Testis (tissue), 3 donors: ENCODE measurements around the gene PTGIR. TPM values are rescaled to one million over a fixed set of nuclear protein-coding genes. Genes with fewer than 3 reads are reported as not detected.

ENCODE experiments used
- DNase-seq: peaks from one replicate; pipeline ENCODE4 v3.0.0-alpha.2; 2019
- H3K27ac ChIP-seq, 2 donors: fragments of 200-600 bp; sonication (generic); one replicate each; pipeline ENCODE4 v1.5.1; 2019
- H3K27me3 ChIP-seq: fragments of 200-600 bp; sonication (generic); one replicate; pipeline ENCODE4 v1.5.1; 2019
- H3K36me3 ChIP-seq: fragments of 200-600 bp; sonication (generic); one replicate; pipeline ENCODE4 v1.5.1; 2017; ENCODE audit warnings: low read depth; ENCODE audit errors: missing control alignments
- H3K4me1 ChIP-seq: fragments of 200-600 bp; sonication (generic); one replicate; pipeline ENCODE4 v1.5.1; 2019
- H3K4me3 ChIP-seq, 2 donors: fragments of 200-600 bp; sonication (generic); one replicate each; pipeline ENCODE4 v1.5.1; 2017 to 2019
- H3K9me3 ChIP-seq: fragments of 200-600 bp; sonication (generic); one replicate; pipeline ENCODE4 v1.5.1; 2017
- CTCF ChIP-seq, 3 experiments: fragments of 450-650 bp in 2 of 3; fragments of 200-600 bp in 1 of 3; sonication (generic) in 1 of 3; IDR thresholded peaks; one replicate each; pipeline ENCODE4 v1.5.1; 2016 to 2019; ENCODE audit warnings: antibody characterized with exemption in 3 of 3, mild to moderate bottlenecking in 2 of 3, moderate library complexity in 1 of 3
- POLR2A ChIP-seq: fragments of 450-650 bp; IDR thresholded peaks from one replicate; pipeline ENCODE4 v1.6.1; 2017; ENCODE audit warnings: antibody characterized with exemption, mild to moderate bottlenecking, moderate library complexity
- WGBS, 2 donors: methylation state at CpG; one replicate each; pipeline ENCODE4 v1.1.5; 2018; 5-methylcytosine and 5-hydroxymethylcytosine counted together
- intact Hi-C: fragments of 100-400 bp; cut with DNase I; formaldehyde crosslinking; loops from one replicate; pipeline ENCODE4 v1.15.1; 2023; ENCODE audit warnings: low total_unique reads
- polyA plus RNA-seq: library from polyadenylated mRNA; stranded (reverse); fragments of 350-450 nt; fragmentation: Illumina TruSeq; extraction: RNeasy Lipid Tissue Mini Kit (QIAGEN cat#74804); gene quantifications from one replicate; pipeline ENCODE4 v1.2.3, GENCODE V29; 2014; ENCODE audit warnings: low read depth, low replicate concordance; ENCODE audit not compliant: insufficient read depth
- total RNA-seq, 2 donors: library from RNA; depleted of rRNA; stranded (reverse); fragments of >200 nt; gene quantifications; one replicate each; pipeline ENCODE4 v1.2.3, GENCODE V29; 2016

Gene PTGIR
- total and polyA plus RNA-seq, 3 donors from 2014 or later: 0.63 to 1.0 (median 0.87) TPM

GRCh38 chr19:46634656-46635218, 9.8 kb upstream of the PTGIR start:
- Histone ChIP-seq H3K27me3 (no peaks in the 10 kb centered on the region), H3K9me3 (no peaks in the 10 kb centered on the region), H3K4me3 (no peak overlapping the region), H3K36me3 (no peaks in the 10 kb centered on the region), H3K27ac (no peak overlapping the region), H3K4me1 (peaks cover 10% of the 10 kb centered on the region)
- WGBS, 2 donors: 3 to 7% methylated on average over 23 of the region's 23 CpGs
- TF ChIP-seq CTCF (IDR thresholded peaks at IDR 0.05) (no peak), POLR2A (no peak)
- intact Hi-C loops: no loop called here
- no peak for DNase-seq

GRCh38 chr19:46634045-46634655, 9.3 kb upstream of the PTGIR start:
- TF ChIP-seq CTCF (IDR thresholded peaks at IDR 0.05) (no peak), POLR2A (no peak)
- 6 to 19% methylated on average over 20 to 38 of the region's 38 CpGs for WGBS, 2 donors
- intact Hi-C loops: no loop called here
- Histone ChIP-seq H3K27me3 (no peaks in the 10 kb centered on the region), H3K4me1 (peaks cover 10% of the 10 kb centered on the region), H3K27ac (no peak overlapping the region), H3K9me3 (no peaks in the 10 kb centered on the region), H3K4me3 (peak overlapping the region; percentile 34 to 37), H3K36me3 (no peaks in the 10 kb centered on the region)
- DNase-seq: peak; percentile 74

- H3K4me3 ChIP-seq: no peak overlapping the region
- no peak overlapping the region for H3K27ac ChIP-seq
These were observed 8.2 kb upstream of the PTGIR start for GRCh38 chr19:46633130-46633529.

GRCh38 chr19:46631481-46631880, 6.6 kb upstream of the PTGIR start:
- TF ChIP-seq POLR2A: no peak
- TF ChIP-seq CTCF (IDR thresholded peaks at IDR 0.05): no peak
- intact Hi-C loops: no loop called here
- Histone ChIP-seq H3K9me3 (no peaks in the 10 kb centered on the region), H3K27me3 (no peaks in the 10 kb centered on the region), H3K36me3 (no peaks in the 10 kb centered on the region), H3K4me1 (peaks cover 3% of the 10 kb centered on the region), H3K4me3 (no peak overlapping the region), H3K27ac (no peak overlapping the region)
- DNase-seq: no peak
- WGBS, 2 donors: 20 to 66% methylated on average over 1 to 6 of the region's 6 CpGs

More at GRCh38 chr19:46633130-46633529, 8.2 kb upstream of the PTGIR start:
- no peak for TF ChIP-seq POLR2A
- no peak for TF ChIP-seq CTCF (IDR thresholded peaks at IDR 0.05)
- Histone ChIP-seq H3K27me3 (no peaks in the 10 kb centered on the region), H3K9me3 (no peaks in the 10 kb centered on the region), H3K36me3 (no peaks in the 10 kb centered on the region), H3K4me1 (peaks cover 3% of the 10 kb centered on the region)
- 76 to 81% methylated on average over 3 of the region's 3 CpGs for whole genome bisulfite sequencing, 2 donors
- DNase-seq: no peak
- intact Hi-C loops: no loop called here
